Measurements from ENCODE around the gene NAP1L2. TPM values are rescaled to one million over a fixed set of nuclear protein-coding genes. Genes with fewer than 3 reads are reported as not detected.

NAP1L2 gene
- total RNA-seq (9.8 TPM), polyA plus RNA-seq (ENCODE audit: insufficient read depth, low read depth, low replicate concordance) (11.0 TPM)
- long read RNA-seq, donor 1, partial matches to known transcripts: 0 of 1 reads
- long read RNA-seq, donor 1, other reads (novel, unspliced or antisense): 0 of 1 reads
- long read RNA-seq, donor 2, partial matches to known transcripts: 0 of 3 reads
- long read RNA-seq, donor 2, other reads (novel, unspliced or antisense): 0 of 3 reads
- long read RNA-seq, donor 3, partial matches to known transcripts: 0 of 2 reads
- long read RNA-seq, donor 3, other reads (novel, unspliced or antisense): 0 of 2 reads
- long read RNA-seq, donor 4, partial matches to known transcripts: 0 of 1 reads
- long read RNA-seq, donor 4, other reads (novel, unspliced or antisense): 0 of 1 reads
- long read RNA-seq, donor 5: 0 reads
- long read RNA-seq, donor 6, partial matches to known transcripts: 0 of 1 reads
- long read RNA-seq, donor 6, other reads (novel, unspliced or antisense): 0 of 1 reads
- long read RNA-seq, donor 7, partial matches to known transcripts: 0 of 3 reads
- long read RNA-seq, donor 7, other reads (novel, unspliced or antisense): 0 of 3 reads
- long read RNA-seq, donor 8, partial matches to known transcripts: 0 of 2 reads
- long read RNA-seq, donor 8, other reads (novel, unspliced or antisense): 0 of 2 reads
- long read RNA-seq, donor 9, partial matches to known transcripts: 0 of 4 reads
- long read RNA-seq, donor 9, other reads (novel, unspliced or antisense): 0 of 4 reads
- long read RNA-seq, donor 10, partial matches to known transcripts: 0 of 1 reads
- long read RNA-seq, donor 10, other reads (novel, unspliced or antisense): 0 of 1 reads

- H3K4me1 ChIP-seq (ENCODE audit: control insufficient read depth in 2 of 3, insufficient read depth in 2 of 3, low read depth in 1 of 3, low read length in 3 of 3): no peaks in the 10 kb centered on the region
- intact Hi-C loops (cut with DNase I): no loop called here
- H3K4me3 ChIP-seq (ENCODE audit: low read length in 3 of 3): peak within 1 kb of the TSS; percentile 58 to 77 (median 71)
- H3K27ac ChIP-seq (ENCODE audit: low read depth in 2 of 2, low read length in 2 of 2): peak within 1 kb of the TSS; percentile 22 to 26
- peaks cover 3% of the 10 kb centered on the region for H3K27me3 ChIP-seq (ENCODE audit: control insufficient read depth, insufficient read depth, low read length)
- H3K9me3 ChIP-seq (ENCODE audit: control insufficient read depth in 2 of 3, insufficient read depth in 1 of 3, low read length in 3 of 3): no peaks in the 10 kb centered on the region
- TF ChIP-seq CTCF (IDR thresholded peaks at IDR 0.05; ENCODE audit: borderline replicate concordance, extremely low read depth, insufficient read depth): no peak
- H3K36me3 ChIP-seq (ENCODE audit: control insufficient read depth in 2 of 3, insufficient read depth in 3 of 3, low read length in 3 of 3): no peaks in the 10 kb centered on the region
- DNase-seq (peak; percentile 33 to 66 (median 41)), FAIRE-seq (no peak)
- H3K9ac ChIP-seq (ENCODE audit: low read length in 3 of 3): peak within 1 kb of the TSS; percentile 33 to 59 (median 56)
Observed at GRCh38 chrX:73214426-73215094, at the start of gene NAP1L2. TSS of gene NAP1L2 (minus strand) at chrX:73214851. CDS start at chrX:73214492, 359 bp downstream.

GRCh38 chrX:73262991-73263390 lies 48.3 kb upstream of the NAP1L2 start:
- H3K4me3 ChIP-seq (ENCODE audit: low read length in 3 of 3): no peak overlapping the region
- H3K4me1 ChIP-seq (ENCODE audit: control insufficient read depth in 2 of 3, insufficient read depth in 2 of 3, low read depth in 1 of 3, low read length in 3 of 3): no peaks in the 10 kb centered on the region
- intact Hi-C loops (cut with DNase I): no loop called here
- H3K27me3 ChIP-seq (ENCODE audit: control insufficient read depth, insufficient read depth, low read length): no peaks in the 10 kb centered on the region
- DNase-seq: peak in 2 of 5 donors; percentile 3 to 19
- H3K27ac ChIP-seq (ENCODE audit: low read depth in 2 of 2, low read length in 2 of 2): no peak overlapping the region
- no peak for FAIRE-seq
- H3K9ac ChIP-seq (ENCODE audit: low read length in 3 of 3): no peak overlapping the region
- H3K9me3 ChIP-seq (ENCODE audit: control insufficient read depth in 2 of 3, insufficient read depth in 1 of 3, low read length in 3 of 3): no peaks in the 10 kb centered on the region
- TF ChIP-seq CTCF (IDR thresholded peaks at IDR 0.05; ENCODE audit: borderline replicate concordance, extremely low read depth, insufficient read depth): no peak
- no peaks in the 10 kb centered on the region for H3K36me3 ChIP-seq (ENCODE audit: control insufficient read depth in 2 of 3, insufficient read depth in 3 of 3, low read length in 3 of 3)

- TF ChIP-seq CTCF (IDR thresholded peaks at IDR 0.05; ENCODE audit: borderline replicate concordance, extremely low read depth, insufficient read depth): no peak
- no peak for FAIRE-seq
- Histone ChIP-seq H3K9ac (ENCODE audit: low read length in 3 of 3) (no peak overlapping the region), H3K4me1 (ENCODE audit: control insufficient read depth in 2 of 3, insufficient read depth in 2 of 3, low read depth in 1 of 3, low read length in 3 of 3) (no peaks in the 10 kb centered on the region), H3K4me3 (ENCODE audit: low read length in 3 of 3) (no peak overlapping the region), H3K36me3 (ENCODE audit: control insufficient read depth in 2 of 3, insufficient read depth in 3 of 3, low read length in 3 of 3) (no peaks in the 10 kb centered on the region), H3K9me3 (ENCODE audit: control insufficient read depth in 2 of 3, insufficient read depth in 1 of 3, low read length in 3 of 3) (no peaks in the 10 kb centered on the region), H3K27me3 (ENCODE audit: control insufficient read depth, insufficient read depth, low read length) (no peaks in the 10 kb centered on the region), H3K27ac (ENCODE audit: low read depth in 2 of 2, low read length in 2 of 2) (no peak overlapping the region)
- intact Hi-C loops (cut with DNase I): no loop called here
- DNase-seq: no peak
Observed at GRCh38 chrX:73239242-73239641, 24.6 kb upstream of the NAP1L2 start.

All from kidney (tissue), 22 donors.